GM19468 (cell line): ENCODE data around the gene SCAPER.
"Not testable (repeated sequence)": the region's sequence is repeated elsewhere in the genome, so short reads cannot be mapped to it uniquely, and the experiment has no call there.

Source experiments
- ATAC-seq: cut with Tn5 transposase; IDR thresholded peaks from one replicate; pipeline ENCODE4 v1.9.1; 2021; ENCODE audit warnings: mild to moderate bottlenecking, moderate library complexity, moderate number of reproducible peaks; ENCODE audit not compliant: unreplicated experiment; ENCODE audit errors: extremely low read depth

Gene SCAPER

GRCh38 chr15:76335307-76336253, 569.6 kb downstream of the SCAPER start:
- no peak for ATAC-seq

GRCh38 chr15:76334438-76335306, 570.5 kb downstream of the SCAPER start:
- no peak for ATAC-seq

GRCh38 chr15:76333720-76334437, 571.3 kb downstream of the SCAPER start:
- no peak for ATAC-seq

- no peak for ATAC-seq
These were observed 571.8 kb downstream of the SCAPER start for GRCh38 chr15:76333309-76333708.

- ATAC-seq: no peak
These were observed 572.3 kb downstream of the SCAPER start for GRCh38 chr15:76332796-76333195.

- no peak for ATAC-seq
These were observed 575.0 kb downstream of the SCAPER start for GRCh38 chr15:76330080-76330680.

GRCh38 chr15:76328958-76329357, 576.2 kb downstream of the SCAPER start:
- no peak for ATAC-seq

- ATAC-seq: no peak
These were observed 576.9 kb downstream of the SCAPER start for GRCh38 chr15:76328106-76328696.

GRCh38 chr15:76327191-76328105, 577.7 kb downstream of the SCAPER start:
- no peak for ATAC-seq

GRCh38 chr15:76325704-76326103, 579.4 kb downstream of the SCAPER start:
- ATAC-seq: no peak

- ATAC-seq: no peak
These were observed 581.1 kb downstream of the SCAPER start for GRCh38 chr15:76324066-76324465.

GRCh38 chr15:76321602-76322001, 583.5 kb downstream of the SCAPER start:
- ATAC-seq: no peak

GRCh38 chr15:76321171-76321570, 584.0 kb downstream of the SCAPER start:
- ATAC-seq: no peak

- ATAC-seq: no peak
These were observed 585.1 kb downstream of the SCAPER start for GRCh38 chr15:76320012-76320411.

- ATAC-seq: no peak
These were observed 591.4 kb downstream of the SCAPER start for GRCh38 chr15:76313731-76314130.

GRCh38 chr15:76313175-76313567, 592.0 kb downstream of the SCAPER start:
- not testable (repeated sequence) for ATAC-seq

GRCh38 chr15:76312540-76313174, 592.5 kb downstream of the SCAPER start:
- ATAC-seq: no peak
